GM23248 (cell line): Measurements from ENCODE around the gene RAB3IP.

Experiments used
- EZH2 ChIP-seq: fragments of 200-600 bp; sonication (generic); IDR thresholded peaks from 2 replicates; pipeline ENCODE4 v1.6.1; 2018; ENCODE audit warnings: antibody characterized with exemption, mild to moderate bottlenecking; ENCODE audit not compliant: insufficient read depth, poor library complexity, severe bottlenecking
- EZH2phosphoT487 ChIP-seq: fragments of 200-600 bp; sonication (generic); IDR thresholded peaks from 2 replicates; pipeline ENCODE4 v1.6.1; 2018; ENCODE audit warnings: antibody characterized with exemption, moderate library complexity, mild to moderate bottlenecking, low read depth; ENCODE audit not compliant: insufficient read depth

- TF ChIP-seq EZH2phosphoT487: no peak
- no peak for TF ChIP-seq EZH2
These were observed 19.0 kb upstream of the RAB3IP start for GRCh38 chr12:69719336-69720316.
